Liver (tissue), 3 donors: Measurements from ENCODE around the gene MAMDC2.

ENCODE experiments used
- JUND ChIP-seq, 2 donors: IDR thresholded peaks; 2 replicates each; pipeline ENCODE4 v1.6.1; 2016; ENCODE audit warnings: antibody characterized with exemption in 2 of 2
- RXRA ChIP-seq, 2 donors: IDR thresholded peaks; 2 replicates each; pipeline ENCODE4 v1.6.1; 2017 to 2018; ENCODE audit warnings: antibody characterized with exemption in 2 of 2, mild to moderate bottlenecking in 1 of 2
- SP1 ChIP-seq: IDR thresholded peaks from 2 replicates; pipeline ENCODE4 v1.6.1; 2018; ENCODE audit warnings: antibody characterized with exemption, mild to moderate bottlenecking
- YY1 ChIP-seq: IDR thresholded peaks from 2 replicates; pipeline ENCODE4 v1.6.1; 2016; ENCODE audit warnings: antibody characterized with exemption, mild to moderate bottlenecking
- TF ChIP-seq, protein P1 (sequence below): IDR thresholded peaks from 2 replicates; pipeline ENCODE4 v1.6.1; 2016; ENCODE audit warnings: antibody characterized with exemption
- TF ChIP-seq, protein P2 (sequence below): fragments of 150-350 bp; IDR thresholded peaks from 2 replicates; pipeline ENCODE4 v1.5.1; 2017; ENCODE audit warnings: improper control_type of control experiment, low read depth, low read length; ENCODE audit not compliant: missing input control
- TF ChIP-seq, protein P3 (sequence below): IDR thresholded peaks from 2 replicates; pipeline ENCODE4 v1.6.1; 2016; ENCODE audit warnings: antibody characterized with exemption, mild to moderate bottlenecking
- donor health status: healthy.
- donor health status: healthy.

DNA sequence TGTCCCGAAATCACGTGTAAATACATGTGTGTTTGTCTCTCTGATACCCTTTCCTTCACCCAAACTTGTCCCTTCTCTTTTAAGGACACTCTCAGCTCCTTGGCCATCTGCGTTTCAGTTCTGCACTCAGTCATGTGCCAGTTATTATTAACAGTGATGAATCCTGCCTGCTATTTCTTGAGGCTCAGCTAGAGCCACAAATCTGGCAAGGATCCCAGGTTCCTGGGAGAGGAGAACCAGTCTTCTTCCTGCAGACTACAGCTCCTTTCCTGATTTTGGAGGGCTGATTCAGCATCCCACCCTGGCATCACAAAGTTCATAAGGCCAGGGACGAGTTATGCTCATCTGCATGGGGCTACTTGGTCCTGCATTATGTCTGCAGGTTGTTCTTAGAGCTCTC, 5.6 kb downstream of the MAMDC2 start:
- TF ChIP-seq, protein P1, sequence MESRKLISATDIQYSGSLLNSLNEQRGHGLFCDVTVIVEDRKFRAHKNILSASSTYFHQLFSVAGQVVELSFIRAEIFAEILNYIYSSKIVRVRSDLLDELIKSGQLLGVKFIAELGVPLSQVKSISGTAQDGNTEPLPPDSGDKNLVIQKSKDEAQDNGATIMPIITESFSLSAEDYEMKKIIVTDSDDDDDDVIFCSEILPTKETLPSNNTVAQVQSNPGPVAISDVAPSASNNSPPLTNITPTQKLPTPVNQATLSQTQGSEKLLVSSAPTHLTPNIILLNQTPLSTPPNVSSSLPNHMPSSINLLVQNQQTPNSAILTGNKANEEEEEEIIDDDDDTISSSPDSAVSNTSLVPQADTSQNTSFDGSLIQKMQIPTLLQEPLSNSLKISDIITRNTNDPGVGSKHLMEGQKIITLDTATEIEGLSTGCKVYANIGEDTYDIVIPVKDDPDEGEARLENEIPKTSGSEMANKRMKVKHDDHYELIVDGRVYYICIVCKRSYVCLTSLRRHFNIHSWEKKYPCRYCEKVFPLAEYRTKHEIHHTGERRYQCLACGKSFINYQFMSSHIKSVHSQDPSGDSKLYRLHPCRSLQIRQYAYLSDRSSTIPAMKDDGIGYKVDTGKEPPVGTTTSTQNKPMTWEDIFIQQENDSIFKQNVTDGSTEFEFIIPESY = no peak
- TF ChIP-seq RXRA (IDR thresholded peaks at IDR 0.05) = no peak
- TF ChIP-seq, protein P2, sequence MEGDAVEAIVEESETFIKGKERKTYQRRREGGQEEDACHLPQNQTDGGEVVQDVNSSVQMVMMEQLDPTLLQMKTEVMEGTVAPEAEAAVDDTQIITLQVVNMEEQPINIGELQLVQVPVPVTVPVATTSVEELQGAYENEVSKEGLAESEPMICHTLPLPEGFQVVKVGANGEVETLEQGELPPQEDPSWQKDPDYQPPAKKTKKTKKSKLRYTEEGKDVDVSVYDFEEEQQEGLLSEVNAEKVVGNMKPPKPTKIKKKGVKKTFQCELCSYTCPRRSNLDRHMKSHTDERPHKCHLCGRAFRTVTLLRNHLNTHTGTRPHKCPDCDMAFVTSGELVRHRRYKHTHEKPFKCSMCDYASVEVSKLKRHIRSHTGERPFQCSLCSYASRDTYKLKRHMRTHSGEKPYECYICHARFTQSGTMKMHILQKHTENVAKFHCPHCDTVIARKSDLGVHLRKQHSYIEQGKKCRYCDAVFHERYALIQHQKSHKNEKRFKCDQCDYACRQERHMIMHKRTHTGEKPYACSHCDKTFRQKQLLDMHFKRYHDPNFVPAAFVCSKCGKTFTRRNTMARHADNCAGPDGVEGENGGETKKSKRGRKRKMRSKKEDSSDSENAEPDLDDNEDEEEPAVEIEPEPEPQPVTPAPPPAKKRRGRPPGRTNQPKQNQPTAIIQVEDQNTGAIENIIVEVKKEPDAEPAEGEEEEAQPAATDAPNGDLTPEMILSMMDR = no peak
- no peak for TF ChIP-seq JUND (IDR thresholded peaks at IDR 0.05)
- TF ChIP-seq SP1 = no peak
- TF ChIP-seq YY1 = no peak
- TF ChIP-seq, protein P3, sequence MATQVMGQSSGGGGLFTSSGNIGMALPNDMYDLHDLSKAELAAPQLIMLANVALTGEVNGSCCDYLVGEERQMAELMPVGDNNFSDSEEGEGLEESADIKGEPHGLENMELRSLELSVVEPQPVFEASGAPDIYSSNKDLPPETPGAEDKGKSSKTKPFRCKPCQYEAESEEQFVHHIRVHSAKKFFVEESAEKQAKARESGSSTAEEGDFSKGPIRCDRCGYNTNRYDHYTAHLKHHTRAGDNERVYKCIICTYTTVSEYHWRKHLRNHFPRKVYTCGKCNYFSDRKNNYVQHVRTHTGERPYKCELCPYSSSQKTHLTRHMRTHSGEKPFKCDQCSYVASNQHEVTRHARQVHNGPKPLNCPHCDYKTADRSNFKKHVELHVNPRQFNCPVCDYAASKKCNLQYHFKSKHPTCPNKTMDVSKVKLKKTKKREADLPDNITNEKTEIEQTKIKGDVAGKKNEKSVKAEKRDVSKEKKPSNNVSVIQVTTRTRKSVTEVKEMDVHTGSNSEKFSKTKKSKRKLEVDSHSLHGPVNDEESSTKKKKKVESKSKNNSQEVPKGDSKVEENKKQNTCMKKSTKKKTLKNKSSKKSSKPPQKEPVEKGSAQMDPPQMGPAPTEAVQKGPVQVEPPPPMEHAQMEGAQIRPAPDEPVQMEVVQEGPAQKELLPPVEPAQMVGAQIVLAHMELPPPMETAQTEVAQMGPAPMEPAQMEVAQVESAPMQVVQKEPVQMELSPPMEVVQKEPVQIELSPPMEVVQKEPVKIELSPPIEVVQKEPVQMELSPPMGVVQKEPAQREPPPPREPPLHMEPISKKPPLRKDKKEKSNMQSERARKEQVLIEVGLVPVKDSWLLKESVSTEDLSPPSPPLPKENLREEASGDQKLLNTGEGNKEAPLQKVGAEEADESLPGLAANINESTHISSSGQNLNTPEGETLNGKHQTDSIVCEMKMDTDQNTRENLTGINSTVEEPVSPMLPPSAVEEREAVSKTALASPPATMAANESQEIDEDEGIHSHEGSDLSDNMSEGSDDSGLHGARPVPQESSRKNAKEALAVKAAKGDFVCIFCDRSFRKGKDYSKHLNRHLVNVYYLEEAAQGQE = no peak
